ENCODE measurements around the gene BTBD3.

BTBD3 gene

GRCh38 chr20:11907621-11908020, 10.1 kb upstream of the BTBD3 start:
- H3K9me3 ChIP-seq (ENCODE audit: control insufficient read depth, low read length), result no peaks in the 10 kb centered on the region
- no peak for TF ChIP-seq CTCF (IDR thresholded peaks at IDR 0.05)
- no peak overlapping the region for H3K9ac ChIP-seq

GRCh38 chr20:11912013-11912658, 5.6 kb upstream of the BTBD3 start:
- no peak overlapping the region for H3K4me3 ChIP-seq (ENCODE audit: low read depth, low read length)
- TF ChIP-seq CTCF (IDR thresholded peaks at IDR 0.05), result peak; percentile 47
- no peaks in the 10 kb centered on the region for H3K36me3 ChIP-seq (ENCODE audit: control insufficient read depth, insufficient read depth, low read length)
- H3K27ac ChIP-seq, result no peak overlapping the region
- no peak overlapping the region for H3K4me2 ChIP-seq (ENCODE audit: low read length)
- no peak overlapping the region for H3K9ac ChIP-seq
- no peak overlapping the region for H2AFZ ChIP-seq
- H3K27me3 ChIP-seq (ENCODE audit: control insufficient read depth, insufficient read depth, low read length), result no peaks in the 10 kb centered on the region
- H3K9me3 ChIP-seq (ENCODE audit: control insufficient read depth, low read length), result no peaks in the 10 kb centered on the region
- no peaks in the 10 kb centered on the region for H3K4me1 ChIP-seq
- H3K79me2 ChIP-seq, result peaks cover 33% of the 10 kb centered on the region

More at GRCh38 chr20:11907621-11908020, 10.1 kb upstream of the BTBD3 start:
- H3K27me3 ChIP-seq (ENCODE audit: control insufficient read depth, insufficient read depth, low read length), result no peaks in the 10 kb centered on the region
- H3K79me2 ChIP-seq, result peaks cover 57% of the 10 kb centered on the region
- H3K4me2 ChIP-seq (ENCODE audit: low read length), result no peak overlapping the region
- no peak overlapping the region for H3K27ac ChIP-seq
- no peaks in the 10 kb centered on the region for H3K4me1 ChIP-seq
- H3K36me3 ChIP-seq (ENCODE audit: control insufficient read depth, insufficient read depth, low read length), result no peaks in the 10 kb centered on the region
- no peak overlapping the region for H2AFZ ChIP-seq
- H3K4me3 ChIP-seq (ENCODE audit: low read depth, low read length), result no peak overlapping the region

- no peak overlapping the region for H3K4me2 ChIP-seq (ENCODE audit: low read length)
- no peaks in the 10 kb centered on the region for H3K4me1 ChIP-seq
- no peaks in the 10 kb centered on the region for H3K9me3 ChIP-seq (ENCODE audit: control insufficient read depth, low read length)
- no peak overlapping the region for H2AFZ ChIP-seq
- H3K27ac ChIP-seq, result no peak overlapping the region
- no peak for TF ChIP-seq CTCF (IDR thresholded peaks at IDR 0.05)
- H3K79me2 ChIP-seq, result peaks cover 26% of the 10 kb centered on the region
- no peak overlapping the region for H3K9ac ChIP-seq
- no peaks in the 10 kb centered on the region for H3K36me3 ChIP-seq (ENCODE audit: control insufficient read depth, insufficient read depth, low read length)
- H3K4me3 ChIP-seq (ENCODE audit: low read depth, low read length), result no peak overlapping the region
- no peaks in the 10 kb centered on the region for H3K27me3 ChIP-seq (ENCODE audit: control insufficient read depth, insufficient read depth, low read length)
Observed at GRCh38 chr20:11912659-11913415, 4.9 kb upstream of the BTBD3 start.

- no peak overlapping the region for H3K9ac ChIP-seq
- H3K4me1 ChIP-seq, result peaks cover 4% of the 10 kb centered on the region
- peak overlapping the region; percentile 62 for H3K27ac ChIP-seq
- H3K9me3 ChIP-seq (ENCODE audit: control insufficient read depth, low read length), result no peaks in the 10 kb centered on the region
- TF ChIP-seq CTCF (IDR thresholded peaks at IDR 0.05), result no peak
- peaks cover 18% of the 10 kb centered on the region for H3K79me2 ChIP-seq
- no peaks in the 10 kb centered on the region for H3K27me3 ChIP-seq (ENCODE audit: control insufficient read depth, insufficient read depth, low read length)
- peak overlapping the region; percentile 4 for H3K4me3 ChIP-seq (ENCODE audit: low read depth, low read length)
- no peak overlapping the region for H3K4me2 ChIP-seq (ENCODE audit: low read length)
- H2AFZ ChIP-seq, result peak overlapping the region; percentile 60
- H3K36me3 ChIP-seq (ENCODE audit: control insufficient read depth, insufficient read depth, low read length), result no peaks in the 10 kb centered on the region
Observed at GRCh38 chr20:11918391-11918845, 725 bp downstream of the BTBD3 start.
